ENCODE measurements around the gene RHOBTB1. TPM values are rescaled to one million over a fixed set of nuclear protein-coding genes. Genes with fewer than 3 reads are reported as not detected.
A peak's percentile ranks its signal among the peaks of the same experiment; 100 is the strongest.

RHOBTB1 gene
- total and polyA plus RNA-seq, 5 donors, result 5.8 to 13.8 (median 9.7) TPM

GRCh38 chr10:60953420-60953819 lies 9.4 kb upstream of the RHOBTB1 start:
- WGBS, result 76% methylated on average over 3 of the region's 3 CpGs
- Histone ChIP-seq H3K27ac (ENCODE audit: low read length) (no peak overlapping the region), H3K27me3 (ENCODE audit: control insufficient read depth, insufficient read depth) (no peaks in the 10 kb centered on the region), H3K9me3 (ENCODE audit: control insufficient read depth, low read length) (no peaks in the 10 kb centered on the region), H3K4me3 (ENCODE audit: low read length) (no peak overlapping the region), H3K4me1 (ENCODE audit: control insufficient read depth, insufficient read depth, low read length) (no peaks in the 10 kb centered on the region)
- DNase-seq, result no peak
- no peak for ATAC-seq
- intact Hi-C loops (cut with DNase I), result loop anchor here in 1 of 4 donors (10.0 kb wide), 1 partner anchor 331 kb away; no protein-coding TSS in a partner anchor

GRCh38 chr10:60952846-60953220 lies 8.8 kb upstream of the RHOBTB1 start:
- intact Hi-C loops (cut with DNase I), result loop anchor here in 1 of 4 donors (10.0 kb wide), 1 partner anchor 332 kb away; no protein-coding TSS in a partner anchor
- WGBS, result 73% methylated on average over 7 of the region's 7 CpGs
- H3K27me3 ChIP-seq (ENCODE audit: control insufficient read depth, insufficient read depth), result no peaks in the 10 kb centered on the region
- H3K27ac ChIP-seq (ENCODE audit: low read length), result no peak overlapping the region
- H3K4me3 ChIP-seq (ENCODE audit: low read length), result no peak overlapping the region
- DNase-seq, result no peak
- ATAC-seq, result peak in 1 of 2 donors; percentile 37
- no peaks in the 10 kb centered on the region for H3K4me1 ChIP-seq (ENCODE audit: control insufficient read depth, insufficient read depth, low read length)
- H3K9me3 ChIP-seq (ENCODE audit: control insufficient read depth, low read length), result no peaks in the 10 kb centered on the region

GRCh38 chr10:60952067-60952845 lies 8.3 kb upstream of the RHOBTB1 start:
- 83% methylated on average over 3 of the region's 3 CpGs for WGBS
- intact Hi-C loops (cut with DNase I), result loop anchor here in 1 of 4 donors (10.0 kb wide), 1 partner anchor 333 kb away; no protein-coding TSS in a partner anchor

GRCh38 chr10:60951272-60951724 lies 7.3 kb upstream of the RHOBTB1 start:
- DNase-seq, result no peak
- H3K27ac ChIP-seq (ENCODE audit: low read length), result no peak overlapping the region
- H3K27me3 ChIP-seq (ENCODE audit: control insufficient read depth, insufficient read depth), result no peaks in the 10 kb centered on the region
- no peaks in the 10 kb centered on the region for H3K4me1 ChIP-seq (ENCODE audit: control insufficient read depth, insufficient read depth, low read length)
- ATAC-seq, result no peak
- 88% methylated on average over 5 of the region's 5 CpGs for WGBS
- H3K9me3 ChIP-seq (ENCODE audit: control insufficient read depth, low read length), result no peaks in the 10 kb centered on the region
- intact Hi-C loops (cut with DNase I), result loop anchor here in 1 of 4 donors (10.0 kb wide), 1 partner anchor 334 kb away; no protein-coding TSS in a partner anchor
- no peak overlapping the region for H3K4me3 ChIP-seq (ENCODE audit: low read length)

More at GRCh38 chr10:60952067-60952845, 8.3 kb upstream of the RHOBTB1 start:
- H3K4me3 ChIP-seq (ENCODE audit: low read length), result no peak overlapping the region
- no peaks in the 10 kb centered on the region for H3K4me1 ChIP-seq (ENCODE audit: control insufficient read depth, insufficient read depth, low read length)
- H3K27me3 ChIP-seq (ENCODE audit: control insufficient read depth, insufficient read depth), result no peaks in the 10 kb centered on the region
- H3K27ac ChIP-seq (ENCODE audit: low read length), result no peak overlapping the region
- no peaks in the 10 kb centered on the region for H3K9me3 ChIP-seq (ENCODE audit: control insufficient read depth, low read length)
- no peak for ATAC-seq
- DNase-seq, result no peak

- no peaks in the 10 kb centered on the region for H3K9me3 ChIP-seq (ENCODE audit: control insufficient read depth, low read length)
- no peak for ATAC-seq
- H3K4me3 ChIP-seq (ENCODE audit: low read length), result no peak overlapping the region
- H3K4me1 ChIP-seq (ENCODE audit: control insufficient read depth, insufficient read depth, low read length), result no peaks in the 10 kb centered on the region
- H3K27ac ChIP-seq (ENCODE audit: low read length), result no peak overlapping the region
- 81% methylated on average over 3 of the region's 3 CpGs for WGBS
- no peaks in the 10 kb centered on the region for H3K27me3 ChIP-seq (ENCODE audit: control insufficient read depth, insufficient read depth)
- intact Hi-C loops (cut with DNase I), result loop anchor here in 1 of 4 donors (10.0 kb wide), 1 partner anchor 335 kb away; no protein-coding TSS in a partner anchor
- no peak for DNase-seq
Measured at GRCh38 chr10:60950300-60950699, 6.3 kb upstream of the RHOBTB1 start.

- Histone ChIP-seq H3K27ac (ENCODE audit: low read length) (no peak overlapping the region), H3K4me3 (ENCODE audit: low read length) (no peak overlapping the region), H3K9me3 (ENCODE audit: control insufficient read depth, low read length) (no peaks in the 10 kb centered on the region), H3K4me1 (ENCODE audit: control insufficient read depth, insufficient read depth, low read length) (no peaks in the 10 kb centered on the region), H3K27me3 (ENCODE audit: control insufficient read depth, insufficient read depth) (no peaks in the 10 kb centered on the region)
- DNase-seq, result no peak
- intact Hi-C loops (cut with DNase I), result no loop called here
- 93% methylated on average over 1 of the region's 1 CpG for WGBS
- no peak for ATAC-seq
Measured at GRCh38 chr10:60948851-60949250, 4.9 kb upstream of the RHOBTB1 start.

- H3K4me1 ChIP-seq (ENCODE audit: control insufficient read depth, insufficient read depth, low read length), result no peaks in the 10 kb centered on the region
- H3K27me3 ChIP-seq (ENCODE audit: control insufficient read depth, insufficient read depth), result no peaks in the 10 kb centered on the region
- intact Hi-C loops (cut with DNase I), result loop anchor here in 2 of 4 donors (5.0 kb wide), 2 partner anchors 43 to 48 kb away; no protein-coding TSS in a partner anchor
- peak overlapping the region; percentile 91 for H3K4me3 ChIP-seq (ENCODE audit: low read length)
- no peak for DNase-seq
- 40% methylated on average over 4 of the region's 4 CpGs for WGBS
- no peak for ATAC-seq
- no peaks in the 10 kb centered on the region for H3K9me3 ChIP-seq (ENCODE audit: control insufficient read depth, low read length)
- H3K27ac ChIP-seq (ENCODE audit: low read length), result peak overlapping the region; percentile 89
Measured at GRCh38 chr10:60944910-60945297, 919 bp upstream of the RHOBTB1 start.

GRCh38 chr10:60943316-60944057 lies 498 bp downstream of the RHOBTB1 start:
- H3K4me3 ChIP-seq (ENCODE audit: low read length), result peak overlapping the region; percentile 91
- H3K4me1 ChIP-seq (ENCODE audit: control insufficient read depth, insufficient read depth, low read length), result no peaks in the 10 kb centered on the region
- no peaks in the 10 kb centered on the region for H3K27me3 ChIP-seq (ENCODE audit: control insufficient read depth, insufficient read depth)
- DNase-seq (peak; percentile 73 to 91 (median 90)), ATAC-seq (peak; percentile 73 to 77)
- H3K27ac ChIP-seq (ENCODE audit: low read length), result peak overlapping the region; percentile 89
- WGBS, result under 1% methylated on average over 44 of the region's 44 CpGs
- intact Hi-C loops (cut with DNase I), result loop anchor here in 2 of 4 donors (5.0 kb wide), 2 partner anchors 41 to 46 kb away; no protein-coding TSS in a partner anchor
- no peaks in the 10 kb centered on the region for H3K9me3 ChIP-seq (ENCODE audit: control insufficient read depth, low read length)

- intact Hi-C loops (cut with DNase I), result loop anchor here in 2 of 4 donors (5.0 kb wide), 2 partner anchors 41 to 46 kb away; no protein-coding TSS in a partner anchor
- Histone ChIP-seq H3K4me1 (ENCODE audit: control insufficient read depth, insufficient read depth, low read length) (no peaks in the 10 kb centered on the region), H3K27me3 (ENCODE audit: control insufficient read depth, insufficient read depth) (no peaks in the 10 kb centered on the region), H3K27ac (ENCODE audit: low read length) (peak overlapping the region; percentile 89), H3K9me3 (ENCODE audit: control insufficient read depth, low read length) (no peaks in the 10 kb centered on the region), H3K4me3 (ENCODE audit: low read length) (peak overlapping the region; percentile 91)
- peak; percentile 17 to 22 for ATAC-seq
- WGBS, result under 1% methylated on average over 13 of the region's 13 CpGs
- peak; percentile 48 to 82 (median 81) for DNase-seq
Measured at GRCh38 chr10:60942788-60943315, 1.1 kb downstream of the RHOBTB1 start.

GRCh38 chr10:60942134-60942787 lies 1.7 kb downstream of the RHOBTB1 start:
- WGBS, result 20% methylated on average over 2 of the region's 2 CpGs
- Histone ChIP-seq H3K4me3 (ENCODE audit: low read length) (peak overlapping the region; percentile 91), H3K4me1 (ENCODE audit: control insufficient read depth, insufficient read depth, low read length) (no peaks in the 10 kb centered on the region), H3K9me3 (ENCODE audit: control insufficient read depth, low read length) (no peaks in the 10 kb centered on the region), H3K27me3 (ENCODE audit: control insufficient read depth, insufficient read depth) (no peaks in the 10 kb centered on the region), H3K27ac (ENCODE audit: low read length) (no peak overlapping the region)
- DNase-seq (no peak), ATAC-seq (no peak)
- intact Hi-C loops (cut with DNase I), result loop anchor here in 2 of 4 donors (5.0 kb wide), 2 partner anchors 40 to 45 kb away; no protein-coding TSS in a partner anchor

Data from right cardiac atrium (tissue), 5 donors.